HEK293T (cell line): ENCODE data around the gene MGMT.

Experiments used
- CTCF ChIA-PET: fragments of 350-600 bp; formaldehyde crosslinking; extraction: SDS; loops from one replicate; lab custom pipeline; 2021; ENCODE audit warnings: antibody characterized with exemption, inconsistent platforms; lab: Yijun Ruan, JAX
- POLR2A ChIA-PET: fragments of 350-600 bp; formaldehyde crosslinking; extraction: SDS; loops from one replicate; lab custom pipeline; 2020; ENCODE audit warnings: antibody characterized with exemption, inconsistent platforms; lab: Yijun Ruan, JAX
- DNase-seq: peaks from one replicate; pipeline ENCODE4 v3.0.0; 2012; ENCODE audit warnings: mixed read lengths; ENCODE audit errors: extremely low spot score
- ARNT ChIP-seq: fragments of 450-650 bp; IDR thresholded peaks from 2 replicates; pipeline ENCODE4 v1.6.1; 2017; ENCODE audit warnings: mild to moderate bottlenecking
- BHLHE40 ChIP-seq: fragments of 450-650 bp; IDR thresholded peaks from 2 replicates; pipeline ENCODE4 v1.6.1; 2016; ENCODE audit warnings: mild to moderate bottlenecking, moderate library complexity, borderline replicate concordance
- CTBP1 ChIP-seq: fragments of 450-650 bp; IDR thresholded peaks from 2 replicates; pipeline ENCODE4 v1.6.1; 2016; ENCODE audit warnings: borderline replicate concordance
- ELF4 ChIP-seq: fragments of 450-650 bp; IDR thresholded peaks from 2 replicates; pipeline ENCODE4 v1.6.1; 2017; ENCODE audit warnings: antibody characterized with exemption
- FOXA1 ChIP-seq: fragments of 450-650 bp; IDR thresholded peaks from 2 replicates; pipeline ENCODE4 v1.6.1; 2016; ENCODE audit warnings: mild to moderate bottlenecking
- FOXK2 ChIP-seq: fragments of 450-650 bp; IDR thresholded peaks from 2 replicates; pipeline ENCODE4 v1.6.1; 2016; ENCODE audit warnings: mild to moderate bottlenecking
- FOXM1 ChIP-seq: fragments of 450-650 bp; IDR thresholded peaks from 2 replicates; pipeline ENCODE4 v1.6.1; 2017; ENCODE audit warnings: mild to moderate bottlenecking, borderline replicate concordance
- HDGF ChIP-seq: fragments of 450-650 bp; IDR thresholded peaks from 2 replicates; pipeline ENCODE4 v1.6.1; 2017; ENCODE audit warnings: antibody characterized with exemption, borderline replicate concordance
- L3MBTL2 ChIP-seq: fragments of 450-650 bp; conservative IDR thresholded peaks from 2 replicates; pipeline ENCODE4 v1.6.1; 2016; ENCODE audit warnings: mild to moderate bottlenecking
- LEF1 ChIP-seq: fragments of 450-650 bp; IDR thresholded peaks from 2 replicates; pipeline ENCODE4 v1.6.1; 2017; ENCODE audit warnings: mild to moderate bottlenecking, borderline replicate concordance
- NFRKB ChIP-seq: fragments of 450-650 bp; IDR thresholded peaks from 2 replicates; pipeline ENCODE4 v1.6.1; 2016; ENCODE audit warnings: mild to moderate bottlenecking, moderate library complexity
- SP1 ChIP-seq: fragments of 450-650 bp; IDR thresholded peaks from 2 replicates; pipeline ENCODE4 v1.6.1; 2017
- SUZ12 ChIP-seq: fragments of 450-650 bp; IDR thresholded peaks from 2 replicates; pipeline ENCODE4 v1.6.1; 2016; ENCODE audit warnings: mild to moderate bottlenecking
- TARDBP ChIP-seq: fragments of 450-650 bp; IDR thresholded peaks from 2 replicates; pipeline ENCODE4 v1.6.1; 2016
- ZNF384 ChIP-seq: fragments of 450-650 bp; IDR thresholded peaks from 2 replicates; pipeline ENCODE4 v1.6.1; 2016
- TF ChIP-seq, protein P1 (sequence below): fragments of 450-650 bp; IDR thresholded peaks from 2 replicates; pipeline ENCODE4 v1.6.1; 2016

Gene MGMT

GRCh38 chr10:129472696-129473555 is 5.9 kb downstream of the MGMT start:
- no peak for TF ChIP-seq FOXK2
- TF ChIP-seq L3MBTL2: no peak
- TF ChIP-seq, protein P1, sequence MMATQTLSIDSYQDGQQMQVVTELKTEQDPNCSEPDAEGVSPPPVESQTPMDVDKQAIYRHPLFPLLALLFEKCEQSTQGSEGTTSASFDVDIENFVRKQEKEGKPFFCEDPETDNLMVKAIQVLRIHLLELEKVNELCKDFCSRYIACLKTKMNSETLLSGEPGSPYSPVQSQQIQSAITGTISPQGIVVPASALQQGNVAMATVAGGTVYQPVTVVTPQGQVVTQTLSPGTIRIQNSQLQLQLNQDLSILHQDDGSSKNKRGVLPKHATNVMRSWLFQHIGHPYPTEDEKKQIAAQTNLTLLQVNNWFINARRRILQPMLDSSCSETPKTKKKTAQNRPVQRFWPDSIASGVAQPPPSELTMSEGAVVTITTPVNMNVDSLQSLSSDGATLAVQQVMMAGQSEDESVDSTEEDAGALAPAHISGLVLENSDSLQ: no peak
- ChIA-PET POLR2A (no interaction called here), CTCF (no interaction called here)

DNA sequence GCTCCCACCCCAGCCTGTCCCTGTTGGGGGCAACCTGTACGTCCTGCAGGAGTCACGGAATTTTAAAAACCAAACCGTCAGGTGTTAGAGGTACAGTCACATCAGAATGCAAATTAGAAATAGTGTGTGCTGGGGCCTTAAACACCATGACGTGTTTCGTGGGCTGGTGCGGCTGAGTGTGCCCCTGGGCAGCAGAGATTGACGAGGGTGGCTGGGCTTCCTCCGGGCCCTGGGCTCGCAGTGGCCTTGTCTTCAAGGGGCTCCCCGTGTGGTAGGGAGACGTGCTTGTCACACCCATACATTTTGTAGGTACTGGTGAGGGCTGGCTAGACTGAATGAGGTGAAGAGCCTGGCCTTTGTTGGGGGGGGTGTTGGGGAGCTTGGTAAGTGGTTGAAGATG is 7.6 kb downstream of the MGMT start:
- DNase-seq: no peak
- ChIA-PET CTCF (no interaction called here), POLR2A (no interaction called here)
- no peak for TF ChIP-seq BHLHE40
- no peak for TF ChIP-seq TARDBP
- TF ChIP-seq HDGF: no peak
- no peak for TF ChIP-seq FOXK2

More at GRCh38 chr10:129472696-129473555, 5.9 kb downstream of the MGMT start:
- no peak for DNase-seq

- no peak for TF ChIP-seq FOXK2
- no peak for TF ChIP-seq SP1
- no peak for TF ChIP-seq HDGF
- no peak for TF ChIP-seq FOXM1
- TF ChIP-seq L3MBTL2: no peak
- TF ChIP-seq LEF1: no peak
- TF ChIP-seq CTBP1: no peak
- TF ChIP-seq, protein P1: no peak
- ChIA-PET POLR2A (no interaction called here), CTCF (no interaction called here)
- DNase-seq: no peak
Measured at GRCh38 chr10:129476431-129476830, 9.4 kb downstream of the MGMT start.

DNA sequence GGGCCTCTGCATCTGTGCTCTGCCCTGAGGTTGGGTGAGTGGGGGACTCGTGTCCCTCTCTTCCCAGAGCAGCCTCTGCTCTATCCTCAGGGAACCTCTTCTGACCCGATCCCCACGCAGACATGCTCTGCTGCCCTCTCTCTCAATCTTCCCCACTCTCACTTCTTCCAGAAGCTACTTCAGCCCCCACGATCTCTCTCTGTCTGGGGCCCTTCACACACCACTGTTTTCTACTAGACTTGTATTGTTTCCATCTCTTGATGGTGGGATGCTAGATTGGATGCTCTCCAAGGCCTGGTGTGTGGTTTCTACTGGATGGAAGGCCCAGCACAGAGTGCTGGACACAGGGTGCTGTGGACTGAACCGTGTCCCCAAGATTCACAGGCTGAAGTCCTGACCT is 10.0 kb downstream of the MGMT start:
- TF ChIP-seq SUZ12 (no peak), NFRKB (no peak), LEF1 (no peak)

DNA sequence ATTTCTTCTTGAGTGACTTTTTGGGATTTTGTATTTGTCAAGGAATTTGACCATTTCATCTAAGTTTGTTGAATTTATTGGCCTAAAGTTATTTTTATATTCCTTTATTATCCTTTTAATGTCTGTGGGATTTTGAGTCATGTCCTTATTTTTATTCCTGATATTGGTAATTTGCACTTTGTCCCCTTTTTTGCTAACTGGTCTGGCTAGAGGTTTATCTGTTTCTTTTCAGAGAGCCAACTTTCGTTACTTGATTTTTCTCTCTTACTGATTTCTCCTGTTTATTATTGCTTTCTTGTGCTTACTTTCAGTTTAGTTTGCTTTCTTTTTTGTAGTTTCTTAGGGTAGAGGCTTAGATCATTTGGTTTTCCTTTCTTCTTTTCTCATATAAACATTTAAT is 14.6 kb downstream of the MGMT start:
- no peak for DNase-seq
- TF ChIP-seq LEF1 (no peak), ARNT (no peak), L3MBTL2 (no peak), NFRKB (no peak), BHLHE40 (no peak), SP1 (no peak), CTBP1 (no peak), HDGF (no peak), ELF4 (no peak), FOXM1 (no peak), FOXK2 (no peak), SUZ12 (no peak), TARDBP (no peak), ZNF384 (no peak), FOXA1 (no peak)
- TF ChIP-seq, protein P1: no peak
- ChIA-PET CTCF (interaction anchor here (0.5 kb wide), 1 partner anchor 50 kb away, joined by 3 read pairs; no protein-coding TSS in a partner anchor), POLR2A (no interaction called here)

More for the DNA sequence above, 10.0 kb downstream of the MGMT start:
- ChIA-PET POLR2A (no interaction called here), CTCF (no interaction called here)
- no peak for DNase-seq

DNA sequence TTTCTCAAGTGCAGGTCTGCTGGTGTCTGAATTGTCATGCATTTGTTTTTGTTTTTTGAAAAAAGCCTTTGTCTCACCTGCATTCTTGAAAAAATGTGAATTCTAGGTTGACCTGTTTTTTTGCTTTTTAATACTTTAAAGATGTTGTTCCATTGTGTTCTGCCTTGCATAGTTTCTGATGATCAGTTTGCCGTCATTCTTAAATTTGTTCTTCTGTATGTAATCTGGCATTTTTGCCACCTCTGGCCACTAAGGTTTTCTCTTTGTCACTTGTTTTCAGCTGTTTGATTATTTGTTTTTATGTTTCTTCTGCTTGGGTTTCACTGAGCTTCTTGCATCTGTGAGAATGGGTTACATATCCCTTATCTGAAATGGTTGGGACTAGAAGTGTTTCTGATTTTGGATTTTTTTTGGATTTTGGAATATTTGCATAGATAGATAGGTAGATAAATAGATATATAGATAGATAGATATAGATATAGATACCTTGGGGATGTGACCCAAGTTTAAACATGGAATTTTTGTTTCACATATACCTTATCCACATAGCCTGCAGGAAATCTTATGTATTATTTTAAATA is 16.5 kb downstream of the MGMT start:
- ChIA-PET POLR2A (no interaction called here), CTCF (no interaction called here)
- no peak for DNase-seq
- TF ChIP-seq HDGF: no peak
- no peak for TF ChIP-seq ELF4
- TF ChIP-seq TARDBP: no peak
- TF ChIP-seq FOXA1: no peak
- no peak for TF ChIP-seq SUZ12
- no peak for TF ChIP-seq SP1
- TF ChIP-seq ZNF384: no peak
- no peak for TF ChIP-seq ARNT

DNA sequence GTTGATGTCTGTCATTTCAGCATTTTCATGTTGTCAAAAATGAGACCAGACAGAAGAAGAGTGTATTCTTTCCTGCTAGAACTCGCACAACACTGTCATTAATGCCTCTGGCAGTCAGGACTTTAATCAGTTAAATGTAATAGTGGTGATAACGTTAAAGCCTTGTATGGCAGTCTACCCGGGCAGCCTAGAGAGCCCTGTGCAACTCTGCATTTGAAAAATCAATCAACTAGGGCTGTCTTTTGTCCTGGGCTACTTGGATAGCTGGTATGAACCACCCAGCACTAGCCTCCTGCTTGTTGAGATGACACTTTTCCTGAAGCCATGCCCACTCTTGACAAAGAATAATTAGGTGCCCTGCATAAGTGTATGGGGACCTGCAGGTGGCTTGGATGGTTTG is 19.8 kb downstream of the MGMT start:
- POLR2A ChIA-PET: no interaction called here
- CTCF ChIA-PET: no interaction called here
- DNase-seq: no peak
- TF ChIP-seq ELF4: no peak
